Bronchial epithelial cell (primary cell): ENCODE results near the gene GLE1. TPM values are rescaled to one million over a fixed set of nuclear protein-coding genes. Genes with fewer than 3 reads are reported as not detected.
"Not testable (repeated sequence)": the region's sequence is repeated elsewhere in the genome, so short reads cannot be mapped to it uniquely, and the experiment has no call there.

Experiments used
- DNase-seq: peaks from one replicate; pipeline ENCODE4 v3.0.0-alpha.2; 2010; ENCODE audit warnings: low read depth
- FAIRE-seq: peaks from 2 replicates; lab custom pipeline; 2011; peaks lifted over from hg19 to GRCh38; lab: Jason Lieb, UNC
- H3K27me3 ChIP-seq: 2 replicates; pipeline ENCODE4 v1.5.1; 2011; ENCODE audit warnings: low read length; ENCODE audit not compliant: control insufficient read depth, insufficient read depth
- H3K36me3 ChIP-seq: 2 replicates; pipeline ENCODE4 v1.5.1; 2011; ENCODE audit warnings: low read length; ENCODE audit not compliant: control insufficient read depth, insufficient read depth
- H3K4me3 ChIP-seq: 2 replicates; pipeline ENCODE4 v1.5.1; 2011; ENCODE audit warnings: mild to moderate bottlenecking, low read depth, low read length, control low read depth
- CTCF ChIP-seq: IDR thresholded peaks from 2 replicates; pipeline ENCODE4 v1.5.1; 2011; ENCODE audit warnings: mild to moderate bottlenecking, moderate library complexity, low read length, control low read depth, inconsistent platforms; ENCODE audit not compliant: insufficient read depth, severe bottlenecking
- total RNA-seq: library from RNA; depleted of rRNA; stranded (reverse); fragments of >200 nt; gene quantifications from 2 replicates; pipeline ENCODE4 v1.2.1, GENCODE V29; 2014

The GLE1 gene
- total RNA-seq, 1 donor from 2014 or later = 27.1 TPM

GRCh38 chr9:128497824-128498610 is 6.5 kb upstream of the GLE1 start:
- DNase-seq = no peak
- no peak for TF ChIP-seq CTCF
- no peak overlapping the region for H3K4me3 ChIP-seq
- H3K27me3 ChIP-seq = no peaks in the 10 kb centered on the region
- no peak for FAIRE-seq
- H3K36me3 ChIP-seq = peaks cover 9% of the 10 kb centered on the region

- no peak for TF ChIP-seq CTCF
- no peak overlapping the region for H3K4me3 ChIP-seq
- FAIRE-seq = no peak
- no peaks in the 10 kb centered on the region for H3K27me3 ChIP-seq
- peaks cover 9% of the 10 kb centered on the region for H3K36me3 ChIP-seq
- no peak for DNase-seq
Measured at GRCh38 chr9:128498911-128499310, 5.6 kb upstream of the GLE1 start.

DNA sequence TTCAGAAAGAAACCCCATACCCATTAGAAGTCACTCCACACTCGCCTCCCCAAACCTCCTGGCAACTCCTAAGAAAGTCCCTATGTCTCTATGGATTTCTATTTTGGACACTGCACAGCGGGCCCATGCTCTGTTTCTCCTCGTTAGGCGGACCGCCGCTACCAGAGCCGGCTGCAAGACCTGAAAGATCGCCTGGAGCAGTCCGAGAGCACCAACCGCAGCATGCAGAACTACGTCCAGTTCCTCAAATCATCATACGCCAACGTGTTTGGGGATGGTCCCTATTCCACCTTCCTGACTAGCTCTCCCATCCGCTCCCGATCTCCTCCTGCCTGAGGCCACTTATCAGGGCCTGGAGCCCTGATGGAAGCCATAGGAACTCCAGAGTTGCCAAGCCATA is 4.6 kb upstream of the GLE1 start:
- H3K4me3 ChIP-seq = no peak overlapping the region
- DNase-seq (no peak), FAIRE-seq (no peak)
- no peaks in the 10 kb centered on the region for H3K27me3 ChIP-seq
- TF ChIP-seq CTCF = no peak
- H3K36me3 ChIP-seq = peaks cover 8% of the 10 kb centered on the region

DNA sequence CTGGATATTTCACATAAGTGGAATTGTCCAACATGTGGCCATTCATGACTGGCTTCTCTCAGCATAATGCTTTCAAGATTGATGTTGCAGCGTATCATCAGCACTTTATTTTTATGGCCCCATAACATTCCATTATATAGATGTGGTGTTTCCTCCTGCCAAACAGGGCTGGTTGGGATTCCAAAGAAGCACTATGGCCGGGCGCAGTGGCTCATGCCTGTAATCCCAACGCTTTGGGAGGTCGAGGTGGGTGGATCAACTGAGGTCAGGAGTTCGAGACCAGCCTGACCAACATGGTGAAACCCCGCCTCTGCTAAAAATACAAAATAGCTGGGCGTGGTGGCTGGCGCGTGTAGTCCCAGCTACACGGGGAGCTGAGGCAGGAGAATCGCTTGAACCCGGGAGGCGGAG is 1.1 kb upstream of the GLE1 start:
- not testable (repeated sequence) for H3K27me3 ChIP-seq, H3K4me3 ChIP-seq, H3K36me3 ChIP-seq, FAIRE-seq, DNase-seq

GRCh38 chr9:128503870-128504269 is 649 bp upstream of the GLE1 start:
- FAIRE-seq (no peak), DNase-seq (peak; percentile 17)
- Histone ChIP-seq H3K36me3 (peaks cover 3% of the 10 kb centered on the region), H3K27me3 (no peaks in the 10 kb centered on the region), H3K4me3 (peak overlapping the region; percentile 79)
- no peak for TF ChIP-seq CTCF

DNA sequence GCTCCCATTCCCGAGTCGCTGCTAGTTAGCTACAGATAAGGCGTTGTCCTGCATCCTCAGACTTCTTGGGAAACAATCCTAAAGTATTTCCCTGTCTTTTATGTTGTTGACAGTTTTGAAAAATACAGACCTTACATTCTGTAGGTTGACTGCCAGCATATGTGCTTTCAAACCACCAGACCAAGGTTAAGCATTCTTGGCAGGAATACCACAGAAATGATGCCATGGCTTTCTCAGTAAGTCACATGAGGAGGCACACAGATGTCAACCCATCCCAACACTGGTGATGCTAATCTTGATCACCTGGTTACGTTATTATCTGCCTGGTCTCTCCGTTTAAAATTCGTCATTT is 871 bp downstream of the GLE1 start:
- Histone ChIP-seq H3K36me3 (peaks cover 5% of the 10 kb centered on the region), H3K4me3 (peak overlapping the region; percentile 79), H3K27me3 (no peaks in the 10 kb centered on the region)
- no peak for DNase-seq
- FAIRE-seq = no peak
- no peak for TF ChIP-seq CTCF

DNA sequence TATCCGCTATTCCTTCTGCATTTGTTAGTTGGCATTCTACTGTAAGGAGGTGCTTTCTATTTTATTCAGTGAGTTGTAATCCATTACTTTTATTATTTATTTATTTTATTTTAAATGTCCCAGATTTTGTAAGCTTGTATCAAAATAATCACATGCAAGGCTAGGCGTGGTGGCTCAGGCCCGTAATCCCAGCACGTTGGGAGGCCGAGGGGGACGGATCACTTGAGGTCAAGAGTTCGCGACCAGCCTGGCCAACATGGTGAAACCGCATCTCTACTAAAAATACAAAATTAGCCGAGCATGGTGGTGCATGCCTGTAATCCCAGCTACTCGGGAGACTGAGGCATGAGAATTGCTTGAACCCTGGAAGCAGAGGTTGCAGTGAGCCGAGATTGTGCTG is 1.4 kb downstream of the GLE1 start:
- FAIRE-seq, H3K36me3 ChIP-seq, H3K4me3 ChIP-seq, H3K27me3 ChIP-seq, DNase-seq: not testable (repeated sequence)
